Trophoblast cell (in vitro differentiated cells and primary cell): Measurements from ENCODE around the gene VAV1.
A peak's percentile ranks its signal among the peaks of the same experiment; 100 is the strongest.
"Not testable (repeated sequence)": the region's sequence is repeated elsewhere in the genome, so short reads cannot be mapped to it uniquely, and the experiment has no call there.

Experiments
- DNase-seq, 2 donors: peaks; one replicate each; pipeline ENCODE4 v3.0.0-alpha.2; 2016
- H2AFZ ChIP-seq: 2 replicates; pipeline ENCODE4 v1.6.1; 2013; ENCODE audit warnings: low read length, moderate library complexity, mild to moderate bottlenecking; ENCODE audit not compliant: insufficient read depth, poor library complexity
- H2AK5ac ChIP-seq: 2 replicates; pipeline ENCODE4 v1.6.1; 2013; ENCODE audit warnings: mild to moderate bottlenecking, low read length
- H2BK120ac ChIP-seq: 2 replicates; pipeline ENCODE4 v1.6.1; 2013; ENCODE audit warnings: low read length, mild to moderate bottlenecking, moderate library complexity; ENCODE audit not compliant: insufficient read depth, poor library complexity
- H2BK12ac ChIP-seq: 2 replicates; pipeline ENCODE4 v1.6.1; 2013; ENCODE audit warnings: mild to moderate bottlenecking, low read length, moderate library complexity
- H2BK5ac ChIP-seq: 2 replicates; pipeline ENCODE4 v1.6.1; 2013; ENCODE audit warnings: low read length, low read depth, moderate library complexity, mild to moderate bottlenecking; ENCODE audit not compliant: poor library complexity
- H3K14ac ChIP-seq: 2 replicates; pipeline ENCODE4 v1.6.1; 2013; ENCODE audit warnings: mild to moderate bottlenecking, low read length
- H3K18ac ChIP-seq: 2 replicates; pipeline ENCODE4 v1.6.1; 2013; ENCODE audit warnings: mild to moderate bottlenecking, low read length
- H3K23ac ChIP-seq: 2 replicates; pipeline ENCODE4 v1.6.1; 2013; ENCODE audit warnings: low read length
- H3K27ac ChIP-seq: 2 replicates; pipeline ENCODE4 v1.5.1; 2013; ENCODE audit warnings: low read depth, mild to moderate bottlenecking, inconsistent platforms, low read length, moderate library complexity
- H3K27me3 ChIP-seq: 2 replicates; pipeline ENCODE4 v1.6.1; 2013; ENCODE audit warnings: inconsistent platforms, mild to moderate bottlenecking, low read length, moderate library complexity; ENCODE audit not compliant: insufficient read depth
- H3K36me3 ChIP-seq, 2 experiments: 1 replicate in 1 of 2; 2 replicates in 1 of 2; pipeline ENCODE4 v1.6.1; 2013; ENCODE audit warnings: low read length in 2 of 2, mild to moderate bottlenecking in 2 of 2, moderate library complexity in 1 of 2; ENCODE audit not compliant: insufficient read depth in 2 of 2, control insufficient read depth in 1 of 2
- H3K4ac ChIP-seq: 2 replicates; pipeline ENCODE4 v1.6.1; 2013; ENCODE audit warnings: low read depth, mild to moderate bottlenecking, low read length, moderate library complexity
- H3K4me1 ChIP-seq, 2 experiments: 1 replicate in 1 of 2; 2 replicates in 1 of 2; pipeline ENCODE4 v1.6.1; 2013; ENCODE audit warnings: low read length in 2 of 2, mild to moderate bottlenecking in 2 of 2, moderate library complexity in 1 of 2; ENCODE audit not compliant: insufficient read depth in 2 of 2, control insufficient read depth in 1 of 2
- H3K4me2 ChIP-seq: 2 replicates; pipeline ENCODE4 v1.6.1; 2013; ENCODE audit warnings: inconsistent platforms, mild to moderate bottlenecking, low read length, moderate library complexity
- H3K4me3 ChIP-seq: 2 replicates; pipeline ENCODE4 v1.5.1; 2013; ENCODE audit warnings: mild to moderate bottlenecking, low read depth, low read length, inconsistent platforms
- H3K79me1 ChIP-seq: one replicate; pipeline ENCODE4 v1.6.1; 2013; ENCODE audit warnings: low read length
- H3K79me2 ChIP-seq: 2 replicates; pipeline ENCODE4 v1.6.1; 2013; ENCODE audit warnings: low read length, mild to moderate bottlenecking; ENCODE audit not compliant: control insufficient read depth, insufficient read depth, poor library complexity
- H3K9ac ChIP-seq: 2 replicates; pipeline ENCODE4 v1.6.1; 2013; ENCODE audit warnings: mild to moderate bottlenecking, low read length
- H3K9me3 ChIP-seq: 2 replicates; pipeline ENCODE4 v1.6.1; 2013; ENCODE audit warnings: low read depth, mild to moderate bottlenecking, control low read depth, inconsistent platforms, low read length; ENCODE audit not compliant: insufficient read depth
- H4K12ac ChIP-seq: 2 replicates; pipeline ENCODE4 v1.6.1; 2013; ENCODE audit warnings: low read depth, mild to moderate bottlenecking, low read length, moderate library complexity
- H4K8ac ChIP-seq: 2 replicates; pipeline ENCODE4 v1.6.1; 2013; ENCODE audit warnings: low read depth, mild to moderate bottlenecking, low read length, moderate library complexity
- H4K91ac ChIP-seq: one replicate; pipeline ENCODE4 v1.6.1; 2013; ENCODE audit warnings: low read depth, mild to moderate bottlenecking, low read length, moderate library complexity
- WGBS: extraction: QIAGEN DNeasy Blood & Tissue Kit; methylation state at CpG from one replicate; pipeline ENCODE4 v1.1.7; 2013; ENCODE audit warnings: missing lambda C conversion rate; ENCODE audit not compliant: insufficient read length, insufficient coverage; ENCODE audit errors: extremely low coverage; 5-methylcytosine and 5-hydroxymethylcytosine counted together

VAV1 gene

DNA sequence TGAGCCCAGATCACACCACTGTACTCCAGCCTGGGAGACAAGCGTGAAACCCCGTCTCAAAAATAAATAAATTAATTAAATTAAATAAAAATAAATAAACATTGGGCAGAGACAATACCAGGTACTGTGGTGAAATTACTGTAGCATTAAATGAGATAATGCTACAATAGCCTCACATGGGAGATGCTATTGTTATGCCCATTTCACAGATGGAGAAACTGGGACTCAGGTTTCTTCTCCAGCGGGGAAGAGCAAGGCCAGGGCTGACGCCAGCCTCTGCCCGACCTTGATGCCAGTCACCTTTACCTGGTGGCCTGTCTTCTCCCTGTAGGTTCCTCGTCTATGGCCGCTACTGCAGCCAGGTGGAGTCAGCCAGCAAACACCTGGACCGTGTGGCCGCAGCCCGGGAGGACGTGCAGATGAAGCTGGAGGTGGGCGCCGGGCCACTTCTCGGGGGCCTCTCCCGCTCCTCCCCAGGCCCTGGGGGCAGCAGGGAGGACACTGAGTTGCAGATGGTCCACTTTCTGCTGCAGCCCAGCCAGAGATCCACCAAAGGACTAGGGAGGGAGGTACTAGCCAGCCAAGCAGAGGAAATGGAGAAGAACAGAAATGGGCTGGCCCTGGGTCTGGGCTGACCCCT is 53.9 kb downstream of the VAV1 start:
- H3K4me1 ChIP-seq: no peaks in the 10 kb centered on the region
- H3K79me2 ChIP-seq: no peaks in the 10 kb centered on the region
- H4K12ac ChIP-seq: no peak overlapping the region
- no peak overlapping the region for H2BK12ac ChIP-seq
- WGBS: no CpG with 5 or more reads among the region's 15 CpGs
- no peak overlapping the region for H2AK5ac ChIP-seq
- no peak overlapping the region for H3K18ac ChIP-seq
- peaks cover 18% of the 10 kb centered on the region for H3K9me3 ChIP-seq
- H2BK5ac ChIP-seq: no peak overlapping the region
- no peak overlapping the region for H3K9ac ChIP-seq
- H3K4me2 ChIP-seq: no peak overlapping the region
- H3K4me3 ChIP-seq: peak overlapping the region; percentile 54
- H3K27me3 ChIP-seq: no peaks in the 10 kb centered on the region
- DNase-seq: no peak
- no peak overlapping the region for H3K4ac ChIP-seq
- no peak overlapping the region for H2BK120ac ChIP-seq
- no peaks in the 10 kb centered on the region for H3K79me1 ChIP-seq
- H4K91ac ChIP-seq: no peak overlapping the region
- no peaks in the 10 kb centered on the region for H3K36me3 ChIP-seq
- no peak overlapping the region for H3K14ac ChIP-seq
- H3K23ac ChIP-seq: no peak overlapping the region
- H2AFZ ChIP-seq: no peak overlapping the region
- no peak overlapping the region for H3K27ac ChIP-seq
- no peak overlapping the region for H4K8ac ChIP-seq

- no peak overlapping the region for H2AFZ ChIP-seq
- no peak overlapping the region for H3K9ac ChIP-seq
- H3K27me3 ChIP-seq: no peaks in the 10 kb centered on the region
- no peak overlapping the region for H3K4me3 ChIP-seq
- no peaks in the 10 kb centered on the region for H3K79me2 ChIP-seq
- no peak overlapping the region for H3K14ac ChIP-seq
- H3K4me2 ChIP-seq: no peak overlapping the region
- H3K18ac ChIP-seq: no peak overlapping the region
- H4K8ac ChIP-seq: no peak overlapping the region
- H3K4me1 ChIP-seq: no peaks in the 10 kb centered on the region
- peaks cover 14% of the 10 kb centered on the region for H3K9me3 ChIP-seq
- no peak overlapping the region for H3K4ac ChIP-seq
- no peak overlapping the region for H4K91ac ChIP-seq
- no CpG with 5 or more reads among the region's 14 CpGs for WGBS
- DNase-seq: peak; percentile 93 to 96
- no peak overlapping the region for H2BK120ac ChIP-seq
- no peak overlapping the region for H2BK5ac ChIP-seq
- H3K36me3 ChIP-seq: no peaks in the 10 kb centered on the region
- H2AK5ac ChIP-seq: no peak overlapping the region
- no peaks in the 10 kb centered on the region for H3K79me1 ChIP-seq
- no peak overlapping the region for H4K12ac ChIP-seq
- no peak overlapping the region for H3K23ac ChIP-seq
- H2BK12ac ChIP-seq: no peak overlapping the region
- no peak overlapping the region for H3K27ac ChIP-seq
These were observed 55.8 kb downstream of the VAV1 start for GRCh38 chr19:6828306-6828697.

DNA sequence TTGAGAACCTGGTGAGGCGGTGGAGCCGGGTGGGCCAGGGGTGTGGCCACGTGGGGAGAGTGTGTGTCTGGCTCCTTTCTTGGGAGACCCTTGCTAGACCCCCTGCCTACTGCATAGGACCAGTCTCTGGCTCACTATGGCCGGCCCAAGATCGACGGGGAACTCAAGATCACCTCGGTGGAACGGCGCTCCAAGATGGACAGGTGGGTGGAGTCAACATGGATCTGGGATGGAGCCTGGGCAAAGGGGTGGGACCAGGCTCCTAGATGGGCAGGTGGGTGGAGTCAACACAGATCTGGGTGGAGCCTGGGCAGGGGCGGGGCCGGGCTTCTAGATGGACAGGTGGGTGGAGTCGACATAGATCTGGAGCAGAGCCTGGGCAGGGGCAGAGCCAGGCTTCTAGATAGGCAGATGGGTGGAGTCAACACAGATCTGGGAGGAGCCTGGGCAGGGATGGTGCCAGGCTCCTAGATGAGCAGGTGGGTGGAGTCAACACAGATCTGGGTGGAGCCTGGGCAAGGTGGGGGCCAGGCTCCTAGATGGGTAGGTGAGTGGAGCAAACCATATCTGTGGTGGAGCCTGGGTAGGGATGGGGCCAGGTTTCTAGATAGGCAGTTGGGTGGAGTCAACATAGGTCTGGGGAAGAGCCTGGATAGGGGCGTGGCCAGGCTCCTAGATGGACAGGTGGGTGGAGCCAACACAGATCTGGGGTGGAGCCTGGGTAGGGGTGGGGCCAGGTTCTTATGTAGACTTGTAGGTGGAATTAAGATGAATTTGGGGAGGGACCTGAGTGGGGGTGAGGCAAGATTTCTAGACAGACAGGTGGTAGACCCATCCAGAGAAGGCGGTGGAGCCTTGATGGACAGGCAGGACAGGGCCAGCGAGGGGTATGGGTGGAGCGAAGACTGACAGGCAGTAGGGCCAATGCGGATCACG is 56.5 kb downstream of the VAV1 start:
- no peak overlapping the region for H3K4ac ChIP-seq
- H2BK120ac ChIP-seq: no peak overlapping the region
- no peak overlapping the region for H3K4me2 ChIP-seq
- no peak overlapping the region for H2BK5ac ChIP-seq
- H3K27ac ChIP-seq: no peak overlapping the region
- H4K12ac ChIP-seq: no peak overlapping the region
- H3K4me1 ChIP-seq: no peaks in the 10 kb centered on the region
- no peak overlapping the region for H3K18ac ChIP-seq
- H3K9me3 ChIP-seq: peaks cover 14% of the 10 kb centered on the region
- H2AK5ac ChIP-seq: no peak overlapping the region
- H3K9ac ChIP-seq: no peak overlapping the region
- H3K79me2 ChIP-seq: no peaks in the 10 kb centered on the region
- no peak overlapping the region for H2AFZ ChIP-seq
- no peaks in the 10 kb centered on the region for H3K27me3 ChIP-seq
- DNase-seq: peak; percentile 79 to 84
- no CpG with 5 or more reads among the region's 18 CpGs for WGBS
- no peaks in the 10 kb centered on the region for H3K79me1 ChIP-seq
- no peaks in the 10 kb centered on the region for H3K36me3 ChIP-seq
- H2BK12ac ChIP-seq: no peak overlapping the region
- no peak overlapping the region for H4K8ac ChIP-seq
- H4K91ac ChIP-seq: no peak overlapping the region
- no peak overlapping the region for H3K4me3 ChIP-seq
- H3K14ac ChIP-seq: no peak overlapping the region
- no peak overlapping the region for H3K23ac ChIP-seq

- H3K79me1 ChIP-seq, H3K27ac ChIP-seq, H3K4me1 ChIP-seq, H3K23ac ChIP-seq, H3K79me2 ChIP-seq, H4K8ac ChIP-seq, H2BK12ac ChIP-seq, H2BK5ac ChIP-seq, H3K36me3 ChIP-seq, H3K18ac ChIP-seq, H3K4me3 ChIP-seq, H3K14ac ChIP-seq, H3K9ac ChIP-seq, H3K4me2 ChIP-seq, H4K91ac ChIP-seq, H2AFZ ChIP-seq, H2BK120ac ChIP-seq, H3K4ac ChIP-seq, DNase-seq, H3K27me3 ChIP-seq, H2AK5ac ChIP-seq, H4K12ac ChIP-seq: not testable (repeated sequence)
- H3K9me3 ChIP-seq: peaks cover 14% of the 10 kb centered on the region
- no CpG with 5 or more reads among the region's 15 CpGs for WGBS
These were observed 57.3 kb downstream of the VAV1 start for GRCh38 chr19:6829829-6830228.
